WTC11 (cell line): Measurements from ENCODE around the gene PPP1R14D. TPM values are rescaled to one million over a fixed set of nuclear protein-coding genes. Genes with fewer than 3 reads are reported as not detected.

ENCODE experiments used
- ATAC-seq: fragments of 200-7000 bp; cut with Tn5 transposase; 2 replicates; pipeline ENCODE4 v1.10.0; 2021; ENCODE audit warnings: mild to moderate bottlenecking, moderate library complexity
- CTCF ChIA-PET: fragments of 300-600 bp; sonication (Branson Sonifier 250); formaldehyde crosslinking; loops from one replicate; lab custom pipeline; 2021; ENCODE audit warnings: antibody characterized with exemption; lab: Charles Lee
- POLR2A ChIA-PET: fragments of 350-600 bp; sonication (Branson Sonifier 250); formaldehyde crosslinking; loops from one replicate; lab custom pipeline; 2021; ENCODE audit warnings: antibody characterized with exemption; lab: Charles Lee
- DNase-seq: peaks from one replicate; pipeline ENCODE4 v3.0.0; 2021; ENCODE audit warnings: low spot score
- H3K27ac Mint-ChIP-seq: 2 replicates; pipeline ENCODE4 v1.8.0; 2021; ENCODE audit warnings: mixed read lengths
- H3K27me3 Mint-ChIP-seq: 2 replicates; pipeline ENCODE4 v1.8.0; 2021; ENCODE audit warnings: low read depth, mild to moderate bottlenecking, moderate library complexity, mixed read lengths
- H3K36me3 Mint-ChIP-seq: 2 replicates; pipeline ENCODE4 v1.8.0; 2021; ENCODE audit warnings: mixed read lengths
- H3K4me1 Mint-ChIP-seq: 2 replicates; pipeline ENCODE4 v1.8.0; 2022; ENCODE audit warnings: mixed read lengths
- H3K4me3 Mint-ChIP-seq: 2 replicates; pipeline ENCODE4 v1.8.0; 2021; ENCODE audit warnings: mild to moderate bottlenecking, moderate library complexity, mixed read lengths
- H3K9me3 Mint-ChIP-seq: 2 replicates; pipeline ENCODE4 v1.8.0; 2021; ENCODE audit warnings: mixed read lengths
- ATF6 ChIP-seq: sonication (generic); formaldehyde crosslinking; IDR thresholded peaks from 2 replicates; pipeline ENCODE4 v1.8.1; 2023; ENCODE audit warnings: mild to moderate bottlenecking, missing genetic modification reagents
- CREM ChIP-seq: sonication (generic); formaldehyde crosslinking; IDR thresholded peaks from 2 replicates; pipeline ENCODE4 v1.8.1; 2022; ENCODE audit warnings: mild to moderate bottlenecking, missing genetic modification reagents, moderate library complexity
- E2F1 ChIP-seq: sonication (generic); formaldehyde crosslinking; IDR thresholded peaks from 2 replicates; pipeline ENCODE4 v1.8.0; 2022; ENCODE audit warnings: mild to moderate bottlenecking, missing genetic modification reagents
- E2F5 ChIP-seq: sonication (generic); formaldehyde crosslinking; IDR thresholded peaks from 2 replicates; pipeline ENCODE4 v1.8.1; 2022; ENCODE audit warnings: mild to moderate bottlenecking, moderate library complexity, missing genetic modification reagents
- ERG ChIP-seq: fragments of 250-450 bp; sonication (Bioruptor Pico); IDR thresholded peaks from 2 replicates; pipeline ENCODE4 v1.8.0; 2021; ENCODE audit warnings: mild to moderate bottlenecking
- FOXK1 ChIP-seq: sonication (generic); formaldehyde crosslinking; IDR thresholded peaks from 2 replicates; pipeline ENCODE4 v1.8.0; 2022; ENCODE audit warnings: mild to moderate bottlenecking, moderate library complexity, missing genetic modification reagents
- GTF2I ChIP-seq: fragments of 250-450 bp; sonication (Bioruptor Pico); conservative IDR thresholded peaks from 2 replicates; pipeline ENCODE4 v1.4.0; 2021; ENCODE audit warnings: mild to moderate bottlenecking
- HMGXB4 ChIP-seq: sonication (generic); formaldehyde crosslinking; IDR thresholded peaks from 2 replicates; pipeline ENCODE4 v1.8.1; 2023; ENCODE audit warnings: mild to moderate bottlenecking, moderate library complexity, missing genetic modification reagents
- MAX ChIP-seq: sonication (generic); formaldehyde crosslinking; IDR thresholded peaks from 2 replicates; pipeline ENCODE4 v1.8.0; 2022; ENCODE audit warnings: mild to moderate bottlenecking, missing genetic modification reagents
- USF1 ChIP-seq: sonication (generic); formaldehyde crosslinking; IDR thresholded peaks from 2 replicates; pipeline ENCODE4 v1.8.0; 2022; ENCODE audit warnings: mild to moderate bottlenecking, missing genetic modification reagents
- ZBTB21 ChIP-seq: sonication (generic); formaldehyde crosslinking; IDR thresholded peaks from 2 replicates; pipeline ENCODE4 v1.8.1; 2023; ENCODE audit warnings: mild to moderate bottlenecking, missing genetic modification reagents, borderline replicate concordance
- ZBTB43 ChIP-seq: sonication (generic); formaldehyde crosslinking; IDR thresholded peaks from 2 replicates; pipeline ENCODE4 v1.8.1; 2023; ENCODE audit warnings: mild to moderate bottlenecking, missing genetic modification reagents
- ZNF232 ChIP-seq: sonication (generic); formaldehyde crosslinking; IDR thresholded peaks from 2 replicates; pipeline ENCODE4 v1.8.0; 2022; ENCODE audit warnings: mild to moderate bottlenecking, missing genetic modification reagents
- ZNF317 ChIP-seq: sonication (generic); formaldehyde crosslinking; IDR thresholded peaks from 2 replicates; pipeline ENCODE4 v1.8.1; 2023; ENCODE audit warnings: low read depth, mild to moderate bottlenecking, moderate library complexity, missing genetic modification reagents, borderline replicate concordance
- ZNF396 ChIP-seq: fragments of 250-450 bp; sonication (Bioruptor Pico); IDR thresholded peaks from 2 replicates; pipeline ENCODE4 v1.8.0; 2021; ENCODE audit warnings: mild to moderate bottlenecking, moderate library complexity, borderline replicate concordance
- total RNA-seq: library from RNA; stranded (reverse); gene quantifications from 3 replicates; pipeline ENCODE4 v1.2.3, GENCODE V29; 2021

PPP1R14D gene
- total RNA-seq, 1 experiment from 2014 or later, result not detected

- no peaks in the 10 kb centered on the region for H3K9me3 Mint-ChIP-seq
Measured at GRCh38 chr15:40807888-40808461, 20.5 kb downstream of the PPP1R14D start.

GRCh38 chr15:40807028-40807887 is 21.2 kb downstream of the PPP1R14D start, which contains the start of the genes DNAJC17 and ZFYVE19:
DNAJC17 (minus strand) TSS chr15:40807473; CDS start chr15:40807446, 27 bp downstream.
ZFYVE19 (plus strand) TSS chr15:40807089; CDS start chr15:40807590, 501 bp downstream.
- H3K27me3 Mint-ChIP-seq, result no peaks in the 10 kb centered on the region
- H3K36me3 Mint-ChIP-seq, result no peaks in the 10 kb centered on the region; the same call in none of the 2 replicates
- peak within 1 kb of the TSS; percentile 97 for H3K27ac Mint-ChIP-seq
- ChIA-PET POLR2A (interaction anchor here (0.5 to 1.8 kb wide), 4 partner anchors 37 to 113 kb away, joined by 3 to 10 read pairs (median 3); partner anchors contain the start of gene SPINT1), CTCF (interaction anchor here (0.6 to 3.3 kb wide), 17 partner anchors 15 to 1256 kb away, joined by 3 to 33 read pairs (median 5); partner anchors contain the start of genes GCHFR, PPP1R14D, RHOV and VPS18)
- peak within 1 kb of the TSS; percentile 98 for H3K4me3 Mint-ChIP-seq
- peak; percentile 97 for DNase-seq
- peaks cover 22% of the 10 kb centered on the region for H3K4me1 Mint-ChIP-seq
- H3K9me3 Mint-ChIP-seq, result no peaks in the 10 kb centered on the region
- ATAC-seq, result peak; percentile 99
- no peak for TF ChIP-seq ZNF396 (CRISPR knock-in tag)
- TF ChIP-seq ZBTB21 (CRISPR knock-in tag), result peak; percentile 54; the same call in 1 of the 2 replicates
- TF ChIP-seq ERG (CRISPR knock-in tag), result no peak
- TF ChIP-seq MAX, result peak; percentile 71; the same call in 1 of the 2 replicates
- peak; percentile 84 for TF ChIP-seq E2F5
- peak; percentile 88; the same call in 1 of the 2 replicates for TF ChIP-seq ZNF232 (CRISPR knock-in tag)
- TF ChIP-seq HMGXB4 (CRISPR knock-in tag), result peak; percentile 36; the same call in 1 of the 2 replicates
- 0 out of 2 replicates have a peak, but pooled peaks have one; percentile 73 for TF ChIP-seq CREM
- no peak for TF ChIP-seq ZNF317
- peak; percentile 60 for TF ChIP-seq FOXK1 (CRISPR knock-in tag)
- 0 out of 2 replicates have a peak, but pooled peaks have one; percentile 55 for TF ChIP-seq ZBTB43

More at GRCh38 chr15:40807888-40808461, 20.5 kb downstream of the PPP1R14D start:
- Mint-ChIP-seq H3K27ac (peak overlapping the region; percentile 54; the same call in 1 of the 2 replicates), H3K27me3 (no peaks in the 10 kb centered on the region), H3K4me3 (peak overlapping the region; percentile 98), H3K36me3 (no peaks in the 10 kb centered on the region; the same call in none of the 2 replicates), H3K4me1 (peaks cover 22% of the 10 kb centered on the region)
- TF ChIP-seq USF1 (CRISPR knock-in tag) (0 out of 2 replicates have a peak, but pooled peaks have one; percentile 12), ATF6 (CRISPR knock-in tag) (no peak), E2F1 (peak; percentile 45; the same call in 1 of the 2 replicates), GTF2I (peak; percentile 83)
- POLR2A ChIA-PET, result interaction anchor here (1.3 to 1.8 kb wide), 3 partner anchors 36 to 114 kb away, joined by 3 to 10 read pairs (median 3); partner anchors contain the start of gene SPINT1
- no peak for DNase-seq
- no peak for ATAC-seq
- CTCF ChIA-PET, result interaction anchor here (0.8 to 3.3 kb wide), 14 partner anchors 20 to 241 kb away, joined by 3 to 33 read pairs (median 6); partner anchors contain the start of genes GCHFR, RHOV and VPS18
